ENCODE data around the gene SIK3.
"Not testable (repeated sequence)": the region's sequence is repeated elsewhere in the genome, so short reads cannot be mapped to it uniquely, and the experiment has no call there.

The SIK3 gene

DNA sequence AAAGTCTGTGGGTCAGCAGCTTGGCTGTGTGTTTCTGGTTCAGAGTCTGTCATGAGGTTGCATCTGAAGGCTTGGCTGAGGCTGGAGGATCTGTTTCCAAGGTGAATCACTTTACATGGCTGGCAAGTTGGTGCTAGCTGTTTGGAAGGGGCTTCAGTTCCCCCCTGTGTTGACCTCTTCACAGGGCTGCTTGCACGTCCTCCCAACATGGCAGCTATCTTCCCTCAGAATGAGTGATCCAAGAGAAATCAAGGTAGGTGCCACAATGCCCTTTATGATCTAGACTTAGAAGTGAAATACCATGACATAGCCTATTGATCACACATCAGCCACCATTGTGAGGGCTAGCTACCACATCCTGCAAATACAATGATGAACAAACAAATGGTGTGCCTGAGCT lies 285.1 kb downstream of the SIK3 start:
- DNase-seq = no peak

DNA sequence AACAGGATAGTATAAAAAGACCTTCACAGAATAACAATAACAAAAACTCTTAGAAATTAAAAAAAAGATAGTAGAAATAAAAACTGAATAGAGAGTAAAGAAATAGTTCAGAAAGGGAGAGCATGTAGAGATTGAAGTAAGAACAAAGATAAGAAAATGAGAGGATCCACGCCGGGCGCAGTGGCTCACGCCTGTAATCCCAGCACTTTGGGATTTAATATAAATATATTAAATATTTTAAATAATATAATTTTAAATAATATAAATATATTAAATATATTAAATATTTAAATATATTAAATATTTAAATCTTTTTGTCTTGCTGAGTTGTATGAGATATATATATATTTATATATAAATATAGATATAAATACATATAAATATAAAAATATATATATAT lies 286.1 kb downstream of the SIK3 start:
- no peak for DNase-seq

DNA sequence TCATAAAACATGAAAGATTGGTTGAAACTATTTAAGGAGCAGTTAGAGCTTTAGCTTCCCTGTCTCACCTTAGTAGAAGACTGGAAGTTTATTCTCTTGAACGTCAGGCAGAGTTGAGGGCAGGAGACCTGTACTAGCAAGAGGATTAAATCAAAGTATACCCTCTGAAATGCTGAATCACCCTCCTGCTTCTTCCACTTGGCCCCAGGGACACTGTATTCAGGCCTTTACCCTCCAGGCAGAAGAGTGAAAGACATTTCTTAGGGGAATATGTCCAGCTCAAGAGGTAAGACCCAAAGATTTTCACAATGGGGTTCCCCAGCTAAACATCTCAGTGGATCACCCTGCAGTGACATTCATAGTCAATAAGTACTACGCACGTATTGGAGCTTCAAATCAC lies 287.0 kb downstream of the SIK3 start:
- DNase-seq = no peak

DNA sequence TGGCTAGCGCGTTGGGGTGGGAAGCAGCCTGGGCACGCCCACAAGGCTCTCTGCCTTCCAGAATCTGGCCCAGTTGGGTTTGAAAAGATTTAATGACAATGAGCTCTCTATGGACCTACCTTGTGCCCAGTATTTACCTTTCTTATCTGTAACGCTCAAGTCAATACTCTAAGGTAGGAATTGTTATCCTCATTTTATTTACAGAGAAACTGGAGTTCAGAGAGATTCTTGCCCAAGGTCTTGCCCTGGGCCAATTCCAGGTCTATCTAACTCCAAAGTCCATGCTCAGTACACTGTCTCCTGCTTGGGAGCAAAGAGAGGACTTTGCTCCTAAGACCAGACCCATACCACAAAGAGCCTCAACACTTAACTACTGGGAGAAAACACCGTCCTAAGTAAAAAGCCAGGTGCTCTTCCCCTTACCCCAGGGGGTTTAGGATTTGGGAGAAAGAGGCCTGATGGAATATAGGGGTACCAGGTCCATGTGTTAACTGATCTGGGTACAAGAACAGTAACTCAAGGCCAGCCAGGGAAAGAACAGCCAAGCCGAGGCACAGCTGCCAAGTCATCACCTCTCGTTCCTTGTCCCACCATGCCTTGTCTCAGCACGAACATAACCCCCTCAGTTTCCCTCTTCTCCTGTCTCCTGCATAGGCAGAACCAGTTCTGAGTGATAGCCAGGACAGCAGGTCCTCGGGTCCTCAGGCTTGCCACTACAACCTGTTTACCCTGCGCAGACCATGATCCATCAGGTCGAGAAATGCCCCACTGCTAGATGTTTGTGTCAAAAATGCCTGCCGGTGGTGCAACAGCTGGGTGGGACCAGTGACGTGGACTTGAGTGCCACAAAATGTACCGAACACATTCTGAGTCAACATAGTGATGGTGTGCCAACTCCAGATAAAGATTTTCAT lies 289.7 kb downstream of the SIK3 start:
- DNase-seq = no peak

DNA sequence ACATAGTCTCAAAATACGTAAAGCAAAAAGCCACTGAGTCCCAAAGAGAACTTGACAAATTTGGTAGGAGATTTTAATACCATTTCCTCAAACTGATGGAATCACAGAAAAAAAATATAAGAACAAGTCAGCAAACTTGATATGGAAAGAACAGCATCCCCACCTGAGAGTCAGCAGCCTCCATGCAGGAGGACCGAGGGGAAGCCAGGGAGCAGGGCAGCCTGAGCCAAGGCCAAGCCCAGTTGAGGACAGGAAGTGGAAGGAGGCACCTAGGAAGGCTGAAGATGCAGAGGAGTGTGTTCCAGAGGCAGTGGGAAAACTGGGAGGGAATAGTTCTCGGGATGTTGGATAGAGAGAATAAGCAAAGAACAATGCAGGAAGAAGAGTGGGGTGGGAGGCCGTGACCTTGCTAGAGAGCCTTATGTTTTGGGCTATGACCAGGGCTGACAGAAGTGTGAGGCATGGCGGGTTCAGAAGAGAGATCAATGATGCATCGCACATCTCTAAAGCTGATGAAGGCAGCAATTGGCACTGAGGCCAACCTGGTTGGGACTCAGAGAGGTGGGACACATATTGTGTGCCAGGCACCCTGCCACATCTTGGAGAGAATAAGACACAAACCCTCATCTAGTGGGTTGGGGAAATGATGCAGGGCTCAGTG lies 290.5 kb downstream of the SIK3 start:
- no peak for DNase-seq

DNA sequence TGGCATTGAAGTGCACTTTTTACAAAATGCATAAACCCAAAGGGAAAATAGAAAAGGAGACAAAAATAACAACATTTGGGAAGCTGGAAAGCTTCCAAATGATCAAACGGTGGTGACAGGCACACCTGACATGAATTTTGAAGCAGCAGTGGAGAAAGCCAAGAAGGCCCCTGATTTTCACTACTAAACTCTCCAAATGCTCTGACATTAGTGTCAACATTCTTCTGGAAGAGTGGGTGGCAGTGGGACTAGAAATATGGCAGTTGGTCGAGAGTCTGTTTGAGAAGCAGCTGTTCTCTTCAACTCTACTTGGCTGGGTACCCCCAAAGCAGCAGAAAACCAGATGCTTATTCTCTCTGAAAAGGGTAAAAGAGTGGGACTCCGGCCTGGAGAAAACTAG lies 294.2 kb downstream of the SIK3 start:
- DNase-seq = no peak

DNA sequence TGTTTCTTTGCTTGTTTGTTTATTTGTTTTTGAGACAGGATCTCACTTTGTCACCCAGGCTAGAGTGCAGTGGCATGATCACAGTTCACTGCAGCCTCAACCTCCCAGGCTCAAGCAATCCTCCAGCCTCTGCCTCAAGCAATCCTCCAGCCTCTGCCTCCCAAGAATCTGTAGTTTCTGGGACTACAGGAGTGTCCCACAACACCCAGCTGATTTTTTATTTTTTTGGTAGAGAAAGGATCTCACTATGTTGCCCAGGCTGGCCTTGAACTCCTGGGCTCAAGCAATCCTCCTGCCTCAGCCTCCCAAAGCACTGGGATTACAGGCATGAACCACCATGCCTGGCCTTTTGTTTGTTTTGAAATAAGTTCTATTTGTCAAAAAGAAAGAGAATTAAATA lies 296.6 kb downstream of the SIK3 start:
- not testable (repeated sequence) for DNase-seq

DNA sequence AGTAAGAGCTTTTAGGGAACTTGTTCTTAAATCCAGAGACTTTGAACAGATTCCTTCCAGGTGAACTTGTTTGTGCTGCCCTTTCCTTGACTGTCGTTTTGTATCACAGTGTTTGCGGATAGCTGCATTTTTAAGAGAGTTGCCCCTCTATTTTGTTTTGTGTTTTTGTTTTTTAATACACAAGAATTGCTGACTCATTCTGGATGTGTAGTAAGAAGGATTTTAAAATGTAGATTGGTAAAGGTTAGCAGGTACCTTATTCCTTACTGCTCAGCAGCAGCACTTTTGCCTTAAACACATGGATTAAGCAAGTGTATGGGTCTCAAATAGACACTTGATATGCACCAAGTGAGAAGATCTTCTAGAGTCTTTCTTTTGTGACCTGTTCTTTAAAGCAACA lies 297.6 kb downstream of the SIK3 start:
- DNase-seq = no peak

DNA sequence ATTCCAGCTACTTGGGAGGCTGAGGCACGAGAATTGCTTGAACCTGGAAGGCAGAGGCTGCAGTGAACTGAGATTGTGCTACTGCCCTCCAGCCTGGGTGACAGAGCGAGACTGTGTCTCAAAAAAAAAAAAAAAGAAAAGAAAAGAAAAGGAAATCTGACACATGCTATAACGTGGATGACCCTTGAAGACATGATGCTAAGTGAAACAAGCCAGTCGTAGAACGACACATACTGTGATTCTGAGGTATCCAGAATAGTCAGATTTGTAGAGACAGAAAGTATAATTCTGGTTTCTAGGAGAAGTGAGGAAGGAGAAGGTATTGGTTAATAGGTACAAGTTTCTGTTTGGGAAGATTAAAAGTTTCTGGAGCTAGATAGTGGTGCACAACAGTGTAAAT lies 299.9 kb downstream of the SIK3 start:
- no peak for DNase-seq

DNA sequence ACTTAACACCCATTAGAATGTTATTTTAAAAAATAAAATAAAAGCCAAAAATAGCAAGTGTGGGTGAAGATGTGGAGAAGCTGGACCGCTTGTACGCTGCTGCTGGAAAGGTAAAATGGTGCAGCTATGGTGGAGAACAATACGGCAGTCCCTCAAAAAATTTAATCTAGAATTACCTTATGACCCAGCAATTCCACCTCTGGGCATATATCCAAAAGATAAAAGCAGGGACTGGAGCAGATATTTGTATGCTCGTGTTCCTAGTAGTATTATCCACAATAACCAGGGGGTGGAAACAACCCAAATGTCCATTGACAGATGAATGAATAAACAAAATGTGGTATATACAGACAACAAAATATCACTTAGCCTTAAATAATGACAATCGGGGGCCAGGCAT lies 300.4 kb downstream of the SIK3 start:
- DNase-seq = no peak

DNA sequence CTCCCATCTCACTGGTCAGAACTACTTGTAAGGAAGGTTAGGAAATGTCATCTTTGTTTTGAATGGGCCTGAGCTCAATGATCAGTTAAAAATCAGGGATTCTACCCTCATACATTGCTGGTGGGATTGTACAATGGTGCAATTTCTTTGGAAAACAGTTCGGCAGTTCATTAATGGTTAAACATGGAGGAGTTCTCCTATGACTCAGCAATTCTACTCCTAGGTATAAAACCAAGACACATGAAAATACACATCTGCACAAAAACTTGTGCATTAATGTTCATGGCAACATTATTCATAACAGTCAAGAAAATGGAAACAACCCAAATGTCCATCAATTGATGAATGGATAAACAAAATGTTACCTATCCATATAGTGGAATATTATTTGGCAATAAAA lies 301.7 kb downstream of the SIK3 start:
- no peak for DNase-seq

DNA sequence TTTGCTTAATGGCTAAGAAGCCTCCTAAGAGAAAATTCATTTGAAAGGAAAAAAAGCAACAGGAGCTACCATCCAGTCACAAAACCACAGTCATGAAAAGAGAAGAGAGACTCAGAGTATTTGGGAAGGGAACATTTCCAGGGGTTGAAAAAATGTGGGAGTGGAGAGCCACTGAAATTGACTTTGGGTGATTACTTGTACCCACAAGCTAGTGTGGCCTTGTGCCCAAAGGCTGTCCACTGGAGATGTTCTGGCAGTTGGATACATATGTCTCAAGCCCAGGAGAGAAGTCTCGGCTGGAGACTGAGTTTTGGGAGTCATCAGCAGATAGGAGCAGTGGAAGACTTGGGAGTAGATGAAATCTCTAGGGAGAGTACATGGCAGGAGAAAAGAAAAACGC lies 303.4 kb downstream of the SIK3 start:
- DNase-seq = no peak

DNA sequence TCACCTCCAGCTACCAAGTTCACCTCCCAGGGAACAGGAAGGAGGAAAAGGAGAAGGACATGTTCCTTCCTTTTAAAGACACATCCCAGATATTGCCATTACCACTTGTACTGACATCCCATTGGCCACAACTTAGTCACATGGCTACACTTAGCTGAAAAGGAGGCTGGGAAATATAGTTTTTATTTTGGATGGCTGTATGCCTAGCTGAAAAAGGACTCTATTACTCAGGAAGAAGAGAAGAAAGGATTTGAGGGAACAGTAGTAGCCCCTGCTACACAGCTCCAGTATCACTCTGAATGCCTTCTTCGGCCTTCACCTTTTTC lies 304.5 kb downstream of the SIK3 start:
- no peak for DNase-seq
